NOMO-1 treated with dmso at 0.1 percent for 144 hours (cell line): ENCODE data around the gene METTL27.
"Not testable (repeated sequence)": the region's sequence is repeated elsewhere in the genome, so short reads cannot be mapped to it uniquely, and the experiment has no call there.

Source experiments
- DNase-seq: peaks from one replicate; lab custom pipeline; 2025; ENCODE audit not compliant: unreplicated experiment; lab: John Stamatoyannopoulos, UW

METTL27 gene

DNA sequence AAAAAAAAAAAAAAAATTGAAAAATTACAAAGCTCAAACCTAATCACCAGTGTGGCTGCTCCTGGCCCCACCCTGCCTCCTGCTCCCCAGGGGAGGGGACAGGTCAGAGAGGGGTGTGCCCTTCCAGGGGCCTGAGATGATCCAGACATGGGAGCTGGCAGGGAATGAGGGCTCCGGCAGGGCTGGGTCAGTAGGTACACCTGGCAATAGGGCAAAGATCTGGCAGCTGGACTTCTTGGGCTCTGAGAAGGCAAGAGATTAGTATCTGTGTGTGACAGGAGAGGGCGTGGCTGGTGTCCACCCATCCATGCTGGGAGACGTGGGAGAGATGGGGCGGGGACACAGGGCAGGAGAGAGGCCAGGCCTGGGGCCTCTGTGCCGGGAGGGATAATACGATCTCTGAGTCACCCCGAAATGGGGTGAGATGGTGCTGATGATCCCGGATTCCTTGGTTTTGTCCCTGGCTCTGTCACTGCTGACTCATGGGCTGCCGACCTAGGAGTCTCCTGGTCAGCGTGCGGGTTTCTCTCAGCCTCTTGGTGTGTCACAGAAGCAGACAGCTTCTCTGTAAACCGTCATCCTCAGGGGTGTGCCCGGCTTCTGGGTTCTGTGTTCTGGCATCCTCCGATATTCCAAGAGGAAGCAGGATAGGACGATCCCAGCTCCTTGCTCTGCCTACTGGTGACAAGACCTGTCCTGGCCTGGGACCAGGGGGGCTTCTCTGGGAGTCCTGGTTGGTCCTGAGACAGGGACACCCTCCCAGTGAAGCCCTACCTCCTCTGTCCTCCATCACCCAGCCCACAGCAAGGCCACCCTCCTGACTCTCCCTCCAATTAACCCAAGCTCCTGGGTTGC lies 19.8 kb downstream of the METTL27 start:
- no peak for DNase-seq

GRCh38 chr7:73821597-73822285 lies 20.6 kb downstream of the METTL27 start:
- not testable (repeated sequence) for DNase-seq

DNA sequence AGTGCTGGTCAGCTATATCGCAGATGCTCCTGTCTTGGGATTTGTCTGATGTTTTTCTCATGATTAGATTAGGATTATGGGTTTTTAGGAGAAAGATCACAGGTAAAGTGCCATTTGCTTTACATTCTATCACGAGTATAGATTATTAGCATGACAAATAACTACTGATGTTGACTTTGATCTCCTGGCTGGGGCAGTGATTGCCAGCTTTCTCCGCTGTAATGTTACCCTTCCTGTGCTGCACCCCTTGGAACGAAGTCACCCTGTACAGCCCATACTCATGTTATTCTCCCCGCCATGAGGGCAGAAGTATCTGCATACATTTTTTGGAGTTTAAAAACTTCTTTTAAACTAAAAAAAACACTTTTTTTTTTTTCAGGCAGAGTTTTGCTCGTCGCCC lies 22.3 kb downstream of the METTL27 start:
- DNase-seq = no peak

GRCh38 chr7:73817121-73817520 lies 25.2 kb downstream of the METTL27 start:
- DNase-seq = peak; percentile 21

DNA sequence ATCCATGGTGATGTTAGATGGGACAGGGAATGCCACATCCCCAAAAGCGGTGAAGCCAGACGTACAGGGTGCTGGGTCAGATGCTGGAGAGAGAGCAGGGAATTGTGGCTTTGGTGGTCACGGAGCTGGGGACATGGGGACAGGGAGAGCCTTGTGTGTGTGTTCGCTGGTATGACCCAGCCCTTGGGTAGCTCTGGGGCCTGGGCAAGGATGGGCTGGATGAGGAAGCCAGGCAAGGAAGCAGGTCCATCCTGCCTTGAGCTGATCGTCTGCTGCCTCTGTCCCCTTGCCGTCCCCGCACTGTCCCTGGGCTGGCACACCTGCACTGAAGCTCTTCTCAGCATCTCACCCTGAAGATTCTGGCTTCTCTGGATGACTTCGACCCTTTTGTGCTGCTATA lies 26.9 kb downstream of the METTL27 start:
- DNase-seq = no peak

DNA sequence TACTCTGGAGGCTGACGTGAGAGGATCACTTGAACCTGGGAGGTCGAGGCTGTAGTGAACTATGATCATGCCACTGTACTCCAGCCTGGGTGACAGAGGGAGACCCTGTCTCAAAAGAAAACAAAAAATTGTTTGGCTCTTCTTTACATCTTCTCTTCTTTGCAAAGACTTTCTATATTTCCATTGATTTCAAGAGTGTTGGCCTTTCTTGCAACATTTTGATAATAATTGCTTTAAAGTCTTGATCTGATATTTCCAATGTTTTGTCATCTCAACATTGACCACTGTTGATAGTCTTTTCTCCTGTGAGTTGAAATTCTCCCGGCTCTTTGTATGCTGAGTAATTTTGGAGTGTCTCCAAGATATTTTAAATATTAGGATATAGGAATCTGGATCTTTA lies 29.3 kb downstream of the METTL27 start:
- no peak for DNase-seq

DNA sequence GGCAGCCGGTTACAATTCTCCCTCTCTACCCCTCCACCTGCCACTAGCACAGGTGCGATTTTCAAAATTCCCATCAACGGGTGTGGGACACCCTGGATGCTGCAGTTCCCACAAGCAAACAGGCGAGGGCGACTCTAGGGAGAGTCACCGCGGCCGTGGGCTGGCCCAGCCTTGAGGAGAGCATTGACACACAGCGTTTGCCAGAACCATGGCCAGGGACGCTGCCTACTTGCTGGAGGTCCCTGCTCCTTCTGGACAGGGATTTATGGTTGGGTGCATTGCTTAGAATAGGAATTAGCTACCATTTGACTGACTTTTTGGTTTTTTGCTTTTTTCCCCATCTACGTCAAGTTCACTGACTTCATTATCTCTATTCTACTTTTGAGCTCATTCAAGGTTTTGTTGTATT lies 30.6 kb downstream of the METTL27 start:
- peak; percentile 54 for DNase-seq

DNA sequence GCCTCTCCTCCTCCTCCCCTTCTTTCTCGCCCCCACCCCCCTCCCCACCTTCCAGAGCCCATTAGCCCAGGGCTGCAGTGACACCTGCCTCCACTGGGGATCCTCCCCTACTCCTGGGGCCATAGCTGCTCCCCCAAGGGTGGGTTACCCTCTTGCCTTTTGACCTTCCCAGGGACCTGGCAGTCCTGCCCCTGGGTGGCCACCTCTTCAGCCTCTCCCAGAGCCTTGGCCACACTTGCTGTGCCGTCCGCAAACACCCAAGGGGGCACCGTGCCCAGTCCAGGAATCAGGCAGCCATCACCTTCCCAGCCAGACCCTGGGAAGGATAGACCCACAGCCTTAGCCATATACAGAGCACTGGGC lies 31.3 kb downstream of the METTL27 start:
- DNase-seq = no peak

DNA sequence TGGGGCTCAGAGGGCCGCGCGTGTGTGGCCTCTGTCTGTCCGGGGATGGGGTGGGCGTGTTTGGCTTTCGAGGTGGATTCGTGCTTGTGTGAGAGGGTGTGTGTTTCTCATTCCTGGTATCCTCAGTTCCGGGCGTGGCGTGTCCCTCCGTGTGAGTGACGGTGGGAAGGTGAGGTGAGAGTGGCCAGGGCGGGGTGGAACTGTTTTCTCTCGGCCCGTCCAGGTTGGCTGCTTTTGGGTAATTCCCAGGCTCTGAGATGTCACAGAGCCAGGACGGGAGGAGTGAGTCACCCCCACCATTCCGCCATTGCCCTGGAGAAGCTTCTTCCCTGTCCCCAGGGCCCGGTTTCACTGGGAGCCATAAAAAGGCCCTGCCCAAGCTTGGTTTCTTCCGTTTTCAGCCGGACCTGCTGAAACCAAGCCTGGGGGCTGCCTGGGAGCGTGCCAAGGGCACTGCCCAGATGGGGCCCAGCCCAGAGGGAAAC lies 32.8 kb downstream of the METTL27 start:
- DNase-seq = no peak

- no peak for DNase-seq
These were observed 39.9 kb downstream of the METTL27 start for GRCh38 chr7:73802459-73802858.

GRCh38 chr7:73801577-73801976 lies 40.7 kb downstream of the METTL27 start:
- DNase-seq = no peak

DNA sequence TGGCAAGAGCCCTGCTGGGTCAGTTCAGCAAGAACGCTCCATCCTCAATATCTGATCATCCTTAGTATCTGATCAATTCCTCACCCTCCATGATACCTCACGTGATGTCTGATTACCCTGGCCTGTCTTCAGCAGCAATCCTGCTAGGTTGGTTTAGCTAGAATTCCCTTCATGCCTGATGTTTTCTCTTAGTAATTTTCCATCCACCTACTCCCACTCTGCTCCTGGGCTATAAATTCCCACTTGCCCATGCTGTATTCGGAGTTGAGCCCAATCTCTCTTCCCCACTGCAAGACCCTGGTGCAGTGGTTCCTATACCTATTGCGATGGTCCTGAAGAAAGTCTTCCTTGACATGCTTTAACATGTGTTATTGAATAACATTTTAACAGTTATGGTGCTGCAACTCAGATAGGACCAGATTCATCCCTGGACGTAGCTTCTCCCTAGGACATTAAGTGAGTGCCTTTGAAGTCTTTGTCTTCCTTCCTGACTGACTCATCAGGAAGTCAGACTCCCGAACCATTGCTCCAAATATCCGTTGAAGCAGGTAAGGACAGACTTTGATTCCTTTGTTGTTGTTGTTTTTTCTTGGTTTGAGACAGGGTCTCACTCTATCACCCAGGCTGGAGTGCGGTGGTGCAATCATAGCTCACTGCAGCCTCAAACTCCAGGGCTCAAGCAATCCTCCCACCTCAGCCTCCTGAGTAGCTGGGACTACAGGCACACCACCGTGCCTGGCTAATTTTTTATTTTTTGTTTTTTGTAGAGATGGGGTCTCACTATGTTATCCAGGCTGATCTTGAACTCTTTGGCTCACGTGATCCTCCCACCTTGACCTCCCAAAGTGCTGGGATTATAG lies 42.8 kb downstream of the METTL27 start:
- DNase-seq = no peak

DNA sequence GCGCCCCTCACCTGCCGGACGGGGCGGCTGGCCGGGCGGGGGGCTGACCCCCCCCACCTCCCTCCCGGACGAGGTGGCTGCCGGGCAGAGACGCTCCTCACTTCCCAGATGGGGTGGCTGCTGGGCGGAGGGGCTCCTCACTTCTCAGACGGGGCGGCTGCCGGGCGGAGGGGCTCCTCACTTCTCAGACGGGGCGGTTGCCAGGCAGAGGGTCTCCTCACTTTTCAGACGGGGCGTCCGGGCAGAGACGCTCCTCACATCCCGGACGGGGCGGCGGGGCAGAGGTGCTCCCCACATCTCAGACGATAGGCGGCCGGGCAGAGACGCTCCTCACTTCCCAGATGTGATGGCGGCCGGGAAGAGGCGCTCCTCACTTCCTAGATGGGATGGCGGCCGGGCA lies 45.1 kb downstream of the METTL27 start:
- not testable (repeated sequence) for DNase-seq

- not testable (repeated sequence) for DNase-seq
These were observed 45.7 kb downstream of the METTL27 start for GRCh38 chr7:73796656-73797055.

GRCh38 chr7:73795188-73795587 lies 47.1 kb downstream of the METTL27 start:
- not testable (repeated sequence) for DNase-seq

DNA sequence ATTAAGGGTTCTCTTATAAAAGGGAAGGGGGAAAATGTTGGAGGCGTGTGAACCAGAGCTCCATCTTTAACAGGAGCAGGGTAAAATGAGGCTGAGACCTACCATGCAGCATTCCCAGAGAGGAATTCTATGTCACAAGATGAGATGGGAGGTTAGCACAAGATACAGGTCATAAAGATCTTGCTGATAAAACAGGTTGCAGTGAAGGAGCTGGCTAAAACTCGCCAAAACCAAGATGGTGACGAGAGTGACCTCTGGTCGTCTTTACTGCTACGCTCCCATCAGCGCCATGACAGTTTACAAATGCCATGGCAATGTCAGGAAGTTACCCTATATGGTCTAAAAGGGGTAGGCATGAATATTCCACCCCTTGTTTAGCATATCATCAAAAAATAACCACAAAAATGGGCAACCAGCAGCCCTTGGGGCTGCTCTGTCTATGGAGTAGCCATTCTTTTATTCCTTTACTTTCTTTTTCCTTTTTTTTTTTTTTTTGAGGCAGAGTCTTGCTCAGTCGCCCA lies 51.1 kb downstream of the METTL27 start:
- DNase-seq = not testable (repeated sequence)

- DNase-seq = no peak
These were observed 53.3 kb downstream of the METTL27 start for GRCh38 chr7:73789051-73789450.

- DNase-seq = not testable (repeated sequence)
These were observed 54.6 kb downstream of the METTL27 start for GRCh38 chr7:73787786-73788048.

DNA sequence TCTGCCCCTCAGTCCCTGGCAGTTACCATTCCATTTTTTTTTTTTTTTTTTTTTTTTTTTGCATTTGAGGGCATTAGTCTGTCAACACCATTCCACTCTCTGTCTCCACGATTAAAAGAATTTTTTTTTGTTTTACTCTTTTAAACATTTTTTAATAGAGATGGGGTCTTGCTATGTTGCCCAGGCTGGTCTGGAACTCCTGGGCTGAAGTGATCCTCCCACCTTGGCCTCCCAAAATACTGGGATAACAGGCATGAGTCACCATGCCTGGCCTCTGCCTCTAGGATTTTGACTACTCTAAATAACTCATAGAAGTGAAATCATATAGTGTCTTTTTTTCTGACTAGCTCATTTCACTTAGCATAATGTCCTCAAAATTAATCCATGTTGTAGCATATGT lies 55.7 kb downstream of the METTL27 start:
- DNase-seq = no peak
